HepG2 (cell line): ENCODE results near the gene CDYL2.

Experiments used
- ARNTL ChIP-seq: sonication (generic); formaldehyde crosslinking; IDR thresholded peaks from 2 replicates; pipeline ENCODE4 v1.4.0; 2020; ENCODE audit warnings: mild to moderate bottlenecking, missing genetic modification reagents
- CTCF ChIP-seq: sonication (generic); formaldehyde crosslinking; IDR thresholded peaks from 2 replicates; pipeline ENCODE4 v1.5.0; 2020; ENCODE audit warnings: mild to moderate bottlenecking, missing genetic modification reagents, moderate library complexity
- EHMT2 ChIP-seq: fragments of 200-600 bp; sonication (generic); IDR thresholded peaks from 2 replicates; pipeline ENCODE4 v1.7.0; 2017; ENCODE audit warnings: antibody characterized with exemption, low read depth, low read length, borderline replicate concordance
- EP300 ChIP-seq, 3 experiments: sonication (generic) in 1 of 3; formaldehyde crosslinking in 1 of 3; IDR thresholded peaks; 2 replicates each; pipeline versions ENCODE4 v1.5.1 to v1.6.1; 2011 to 2020; ENCODE audit warnings: low read depth in 2 of 3, low read length in 2 of 3, borderline replicate concordance in 1 of 3, improper control_type of control experiment in 1 of 3, mild to moderate bottlenecking in 1 of 3, missing genetic modification reagents in 1 of 3, moderate library complexity in 1 of 3
- ETS1 ChIP-seq: sonication (generic); formaldehyde crosslinking; IDR thresholded peaks from 2 replicates; pipeline ENCODE4 v1.4.0; 2020; ENCODE audit warnings: missing genetic modification reagents
- POLR2A ChIP-seq, 2 experiments: IDR thresholded peaks; 2 replicates each; pipeline ENCODE4 v1.6.1; 2011; ENCODE audit warnings: low read depth in 2 of 2, low read length in 2 of 2, mild to moderate bottlenecking in 1 of 2, moderate library complexity in 1 of 2; ENCODE audit not compliant: insufficient read depth in 1 of 2
- TAF1 ChIP-seq: sonication (generic); formaldehyde crosslinking; IDR thresholded peaks from 2 replicates; pipeline ENCODE4 v1.4.0; 2020; ENCODE audit warnings: missing genetic modification reagents
- ZFX ChIP-seq: sonication (generic); formaldehyde crosslinking; IDR thresholded peaks from 2 replicates; pipeline ENCODE4 v1.4.0; 2020; ENCODE audit warnings: mild to moderate bottlenecking, low read depth, missing genetic modification reagents, moderate library complexity
- ZNF414 ChIP-seq: sonication (generic); formaldehyde crosslinking; IDR thresholded peaks from 2 replicates; pipeline ENCODE4 v1.5.0; 2020; ENCODE audit warnings: missing genetic modification reagents
- ZNF720 ChIP-seq: sonication (generic); formaldehyde crosslinking; IDR thresholded peaks from 2 replicates; pipeline ENCODE4 v1.4.0; 2020; ENCODE audit warnings: missing genetic modification reagents

- TF ChIP-seq EP300 (IDR thresholded peaks at IDR 0.05; ENCODE audit: low read depth in 2 of 2, low read length in 2 of 2) (no peak), EP300 (CRISPR knock-in tag; IDR thresholded peaks at IDR 0.05; ENCODE audit: borderline replicate concordance) (no peak), ARNTL (no peak), ETS1 (CRISPR knock-in tag) (no peak), CTCF (no peak), TAF1 (no peak), ZNF414 (CRISPR knock-in tag) (no peak), POLR2A (IDR thresholded peaks at IDR 0.05; ENCODE audit: insufficient read depth in 1 of 2, low read depth in 2 of 2, low read length in 2 of 2) (no peak), ZFX (CRISPR knock-in tag) (no peak), EHMT2 (no peak), ZNF720 (CRISPR knock-in tag) (no peak)
Observed at GRCh38 chr16:80809366-80809765, 5.0 kb upstream of the CDYL2 start.
